GM21526 (cell line): ENCODE data around the gene IL18RAP.

Experiments used
- ATAC-seq: cut with Tn5 transposase; IDR thresholded peaks from one replicate; pipeline ENCODE4 v1.9.1; 2021; ENCODE audit warnings: moderate library complexity; ENCODE audit not compliant: unreplicated experiment, low FRiP score

The IL18RAP gene

GRCh38 chr2:102492006-102492405 lies 69.0 kb downstream of the IL18RAP start:
- ATAC-seq, result no peak

DNA sequence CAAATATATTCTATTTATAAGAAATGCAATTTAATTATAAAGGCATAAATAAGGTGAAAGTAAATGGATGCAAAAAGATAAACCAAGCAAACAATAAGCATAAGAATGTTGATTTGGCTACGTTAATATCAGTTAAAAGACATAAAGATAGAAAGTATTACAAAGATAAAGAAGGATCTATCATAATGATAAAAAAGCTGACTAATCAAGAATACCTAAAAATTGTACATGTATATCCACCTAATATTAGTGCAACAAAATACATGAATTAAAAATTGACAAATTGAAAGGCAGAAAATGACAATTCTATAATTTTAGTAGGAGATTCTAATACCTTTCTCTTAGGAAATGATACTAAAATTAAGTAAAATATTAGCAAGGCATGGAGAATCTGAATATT lies 71.6 kb downstream of the IL18RAP start:
- no peak for ATAC-seq

- ATAC-seq, result no peak
These were observed 75.5 kb downstream of the IL18RAP start for GRCh38 chr2:102498414-102498813.

- no peak for ATAC-seq
These were observed 76.6 kb downstream of the IL18RAP start for GRCh38 chr2:102499558-102499957.
